Astrocyte (in vitro differentiated cells and primary cell): ENCODE measurements around the gene AMBP. TPM values are rescaled to one million over a fixed set of nuclear protein-coding genes. Genes with fewer than 3 reads are reported as not detected.

ENCODE experiments used
- DNase-seq: peaks from one replicate; pipeline ENCODE4 v3.0.0-alpha.2; 2010; ENCODE audit warnings: low read depth
- FAIRE-seq: peaks from 2 replicates; lab custom pipeline; 2011; peaks lifted over from hg19 to GRCh38; lab: Jason Lieb, UNC
- H2AFZ ChIP-seq: 2 replicates; pipeline ENCODE4 v1.6.0; 2012; ENCODE audit warnings: low read depth, low read length, inconsistent platforms
- H3K27ac ChIP-seq: 2 replicates; pipeline ENCODE4 v1.5.1; 2011; ENCODE audit warnings: low read depth, low read length, inconsistent platforms
- H3K27me3 ChIP-seq: 2 replicates; pipeline ENCODE4 v1.6.0; 2011; ENCODE audit warnings: low read length, inconsistent platforms; ENCODE audit not compliant: insufficient read depth
- H3K36me3 ChIP-seq: 2 replicates; pipeline ENCODE4 v1.5.1; 2011; ENCODE audit warnings: low read length, inconsistent platforms; ENCODE audit not compliant: insufficient read depth
- H3K4me1 ChIP-seq: 2 replicates; pipeline ENCODE4 v1.5.1; 2011; ENCODE audit warnings: low read length, inconsistent platforms; ENCODE audit not compliant: insufficient read depth
- H3K4me2 ChIP-seq: 2 replicates; pipeline ENCODE4 v1.6.0; 2012; ENCODE audit warnings: low read length, inconsistent platforms
- H3K4me3 ChIP-seq: 2 replicates; pipeline ENCODE4 v1.5.1; 2011; ENCODE audit warnings: low read depth, mild to moderate bottlenecking, low read length, inconsistent platforms; ENCODE audit not compliant: insufficient read depth
- H3K79me2 ChIP-seq: 2 replicates; pipeline ENCODE4 v1.6.0; 2012; ENCODE audit warnings: mild to moderate bottlenecking, low read length, inconsistent platforms; ENCODE audit not compliant: insufficient read depth
- H3K9ac ChIP-seq: 2 replicates; pipeline ENCODE4 v1.6.0; 2012; ENCODE audit warnings: mild to moderate bottlenecking, low read length, inconsistent platforms
- H3K9me3 ChIP-seq: 2 replicates; pipeline ENCODE4 v1.5.1; 2012; ENCODE audit warnings: low read depth, mild to moderate bottlenecking, low read length, inconsistent platforms; ENCODE audit not compliant: insufficient read depth
- H4K20me1 ChIP-seq: 2 replicates; pipeline ENCODE4 v1.6.0; 2012; ENCODE audit warnings: low read length, inconsistent platforms; ENCODE audit not compliant: insufficient read depth
- H3K27ac Mint-ChIP-seq: one replicate; pipeline ENCODE4 v1.8.0; 2021; ENCODE audit warnings: mild to moderate bottlenecking, mixed read lengths; ENCODE audit not compliant: unreplicated experiment
- H3K27me3 Mint-ChIP-seq: one replicate; pipeline ENCODE4 v1.8.0; 2021; ENCODE audit warnings: low read depth, mixed read lengths; ENCODE audit not compliant: unreplicated experiment
- H3K36me3 Mint-ChIP-seq: one replicate; pipeline ENCODE4 v1.8.0; 2021; ENCODE audit warnings: low read depth, mixed read lengths; ENCODE audit not compliant: unreplicated experiment
- H3K4me1 Mint-ChIP-seq: one replicate; pipeline ENCODE4 v1.8.0; 2021; ENCODE audit warnings: low read depth, mixed read lengths; ENCODE audit not compliant: unreplicated experiment
- H3K4me3 Mint-ChIP-seq: one replicate; pipeline ENCODE4 v1.8.0; 2021; ENCODE audit warnings: mild to moderate bottlenecking, moderate library complexity, mixed read lengths; ENCODE audit not compliant: unreplicated experiment
- H3K9me3 Mint-ChIP-seq: one replicate; pipeline ENCODE4 v1.8.0; 2021; ENCODE audit warnings: mild to moderate bottlenecking, mixed read lengths; ENCODE audit not compliant: unreplicated experiment
- CTCF ChIP-seq: IDR thresholded peaks from 2 replicates; pipeline ENCODE4 v1.5.1; 2011; ENCODE audit warnings: low read depth, mild to moderate bottlenecking, inconsistent platforms, low read length, moderate library complexity; ENCODE audit not compliant: insufficient read depth
- EZH2 ChIP-seq: IDR thresholded peaks from 2 replicates; pipeline ENCODE4 v1.6.1; 2012; ENCODE audit warnings: mild to moderate bottlenecking, low read length, inconsistent platforms; ENCODE audit not compliant: insufficient read depth
- total RNA-seq: library from RNA; stranded (reverse); gene quantifications from 2 replicates; pipeline ENCODE4 v1.2.1, GENCODE V29; 2021

The AMBP gene
- total RNA-seq, 1 donor from 2014 or later, result not detected

- H3K36me3 Mint-ChIP-seq, result peaks cover 29% of the 10 kb centered on the region
- no peak overlapping the region for H3K9ac ChIP-seq
- H2AFZ ChIP-seq, result no peak overlapping the region
- H3K4me3 Mint-ChIP-seq, result no peak overlapping the region
- FAIRE-seq, result no peak
- DNase-seq, result no peak
- no peak overlapping the region for H3K27ac Mint-ChIP-seq
- no peak overlapping the region for H3K27ac ChIP-seq
- no peaks in the 10 kb centered on the region for H3K27me3 Mint-ChIP-seq
- no peaks in the 10 kb centered on the region for H3K9me3 ChIP-seq
- H3K36me3 ChIP-seq, result peaks cover 32% of the 10 kb centered on the region
- H3K4me1 ChIP-seq, result no peaks in the 10 kb centered on the region
- peaks cover 23% of the 10 kb centered on the region for H4K20me1 ChIP-seq
- no peaks in the 10 kb centered on the region for H3K79me2 ChIP-seq
- TF ChIP-seq EZH2, result no peak
- no peak for TF ChIP-seq CTCF
- no peak overlapping the region for H3K4me2 ChIP-seq
- H3K27me3 ChIP-seq, result no peaks in the 10 kb centered on the region
- H3K4me3 ChIP-seq, result no peak overlapping the region
- no peaks in the 10 kb centered on the region for H3K4me1 Mint-ChIP-seq
- no peaks in the 10 kb centered on the region for H3K9me3 Mint-ChIP-seq
Measured at GRCh38 chr9:114038724-114039313, 39.3 kb downstream of the AMBP start.

GRCh38 chr9:114037961-114038723, 40.0 kb downstream of the AMBP start:
- H3K27ac Mint-ChIP-seq, result no peak overlapping the region
- Histone ChIP-seq H3K27ac (no peak overlapping the region), H3K36me3 (peaks cover 32% of the 10 kb centered on the region), H3K4me1 (no peaks in the 10 kb centered on the region), H3K4me3 (no peak overlapping the region), H3K79me2 (no peaks in the 10 kb centered on the region), H3K9me3 (no peaks in the 10 kb centered on the region), H2AFZ (no peak overlapping the region), H4K20me1 (peaks cover 21% of the 10 kb centered on the region), H3K4me2 (no peak overlapping the region), H3K27me3 (no peaks in the 10 kb centered on the region), H3K9ac (no peak overlapping the region)
- peaks cover 29% of the 10 kb centered on the region for H3K36me3 Mint-ChIP-seq
- no peaks in the 10 kb centered on the region for H3K27me3 Mint-ChIP-seq
- no peak for FAIRE-seq
- no peak for DNase-seq
- no peaks in the 10 kb centered on the region for H3K4me1 Mint-ChIP-seq
- H3K4me3 Mint-ChIP-seq, result no peak overlapping the region
- H3K9me3 Mint-ChIP-seq, result no peaks in the 10 kb centered on the region
- TF ChIP-seq EZH2, result no peak
- TF ChIP-seq CTCF, result no peak

- Histone ChIP-seq H3K4me1 (no peaks in the 10 kb centered on the region), H4K20me1 (peaks cover 21% of the 10 kb centered on the region), H2AFZ (no peak overlapping the region), H3K79me2 (no peaks in the 10 kb centered on the region), H3K27ac (no peak overlapping the region), H3K9ac (no peak overlapping the region), H3K4me3 (no peak overlapping the region), H3K36me3 (peaks cover 32% of the 10 kb centered on the region), H3K4me2 (no peak overlapping the region), H3K9me3 (no peaks in the 10 kb centered on the region), H3K27me3 (no peaks in the 10 kb centered on the region)
- no peaks in the 10 kb centered on the region for H3K27me3 Mint-ChIP-seq
- no peak for DNase-seq
- no peaks in the 10 kb centered on the region for H3K9me3 Mint-ChIP-seq
- peaks cover 36% of the 10 kb centered on the region for H3K36me3 Mint-ChIP-seq
- H3K4me1 Mint-ChIP-seq, result no peaks in the 10 kb centered on the region
- FAIRE-seq, result no peak
- H3K27ac Mint-ChIP-seq, result no peak overlapping the region
- no peak for TF ChIP-seq EZH2
- no peak for TF ChIP-seq CTCF
- no peak overlapping the region for H3K4me3 Mint-ChIP-seq
Measured at GRCh38 chr9:114037249-114037648, 40.9 kb downstream of the AMBP start.
